ENCODE measurements around the gene LINS1.

Gene LINS1

GRCh38 chr15:100598655-100599054 lies 3.3 kb downstream of the LINS1 start:
- DNase-seq (ENCODE audit: low spot score) (no peak), ATAC-seq (ENCODE audit: low read depth) (no peak)
- H3K36me3 ChIP-seq (ENCODE audit: low read depth): peaks cover 3% of the 10 kb centered on the region
- no peaks in the 10 kb centered on the region for H3K27me3 ChIP-seq (ENCODE audit: insufficient read depth, poor library complexity, severe bottlenecking)
- H3K27ac ChIP-seq (ENCODE audit: poor library complexity, severe bottlenecking): no peak overlapping the region
- peaks cover 16% of the 10 kb centered on the region for H3K4me1 ChIP-seq (ENCODE audit: insufficient read depth, poor library complexity, severe bottlenecking)
- no peak overlapping the region for H3K4me3 ChIP-seq (ENCODE audit: severe bottlenecking)
- no peak for TF ChIP-seq CTCF (IDR thresholded peaks at IDR 0.05; ENCODE audit: poor library complexity, severe bottlenecking)
- no peaks in the 10 kb centered on the region for H3K9me3 ChIP-seq (ENCODE audit: severe bottlenecking)

GRCh38 chr15:100597862-100598261 lies 4.1 kb downstream of the LINS1 start:
- Histone ChIP-seq H3K9me3 (ENCODE audit: severe bottlenecking) (no peaks in the 10 kb centered on the region), H3K4me3 (ENCODE audit: severe bottlenecking) (no peak overlapping the region), H3K27ac (ENCODE audit: poor library complexity, severe bottlenecking) (no peak overlapping the region), H3K4me1 (ENCODE audit: insufficient read depth, poor library complexity, severe bottlenecking) (peaks cover 13% of the 10 kb centered on the region), H3K36me3 (ENCODE audit: low read depth) (no peaks in the 10 kb centered on the region; the same call in 1 of the 2 replicates), H3K27me3 (ENCODE audit: insufficient read depth, poor library complexity, severe bottlenecking) (no peaks in the 10 kb centered on the region)
- ATAC-seq (ENCODE audit: low read depth): no peak
- no peak for DNase-seq (ENCODE audit: low spot score)
- TF ChIP-seq CTCF (IDR thresholded peaks at IDR 0.05; ENCODE audit: poor library complexity, severe bottlenecking): no peak

GRCh38 chr15:100596792-100597191 lies 5.2 kb downstream of the LINS1 start:
- H3K9me3 ChIP-seq (ENCODE audit: severe bottlenecking): no peaks in the 10 kb centered on the region
- ATAC-seq (ENCODE audit: low read depth) (peak; percentile 80), DNase-seq (ENCODE audit: low spot score) (peak; percentile 78)
- no peaks in the 10 kb centered on the region for H3K27me3 ChIP-seq (ENCODE audit: insufficient read depth, poor library complexity, severe bottlenecking)
- H3K4me3 ChIP-seq (ENCODE audit: severe bottlenecking): no peak overlapping the region
- H3K36me3 ChIP-seq (ENCODE audit: low read depth): no peaks in the 10 kb centered on the region; the same call in 1 of the 2 replicates
- H3K27ac ChIP-seq (ENCODE audit: poor library complexity, severe bottlenecking): peak overlapping the region; percentile 11
- no peak for TF ChIP-seq CTCF (IDR thresholded peaks at IDR 0.05; ENCODE audit: poor library complexity, severe bottlenecking)
- peaks cover 13% of the 10 kb centered on the region for H3K4me1 ChIP-seq (ENCODE audit: insufficient read depth, poor library complexity, severe bottlenecking)

- Histone ChIP-seq H3K36me3 (ENCODE audit: low read depth) (peaks cover 6% of the 10 kb centered on the region), H3K4me3 (ENCODE audit: severe bottlenecking) (no peak overlapping the region), H3K27me3 (ENCODE audit: insufficient read depth, poor library complexity, severe bottlenecking) (no peaks in the 10 kb centered on the region), H3K27ac (ENCODE audit: poor library complexity, severe bottlenecking) (peak overlapping the region; percentile 11), H3K4me1 (ENCODE audit: insufficient read depth, poor library complexity, severe bottlenecking) (peaks cover 13% of the 10 kb centered on the region), H3K9me3 (ENCODE audit: severe bottlenecking) (peaks cover 8% of the 10 kb centered on the region)
- no peak for TF ChIP-seq CTCF (IDR thresholded peaks at IDR 0.05; ENCODE audit: poor library complexity, severe bottlenecking)
- DNase-seq (ENCODE audit: low spot score) (no peak), ATAC-seq (ENCODE audit: low read depth) (no peak)
Measured at GRCh38 chr15:100595964-100596363, 6.0 kb downstream of the LINS1 start.

DNA sequence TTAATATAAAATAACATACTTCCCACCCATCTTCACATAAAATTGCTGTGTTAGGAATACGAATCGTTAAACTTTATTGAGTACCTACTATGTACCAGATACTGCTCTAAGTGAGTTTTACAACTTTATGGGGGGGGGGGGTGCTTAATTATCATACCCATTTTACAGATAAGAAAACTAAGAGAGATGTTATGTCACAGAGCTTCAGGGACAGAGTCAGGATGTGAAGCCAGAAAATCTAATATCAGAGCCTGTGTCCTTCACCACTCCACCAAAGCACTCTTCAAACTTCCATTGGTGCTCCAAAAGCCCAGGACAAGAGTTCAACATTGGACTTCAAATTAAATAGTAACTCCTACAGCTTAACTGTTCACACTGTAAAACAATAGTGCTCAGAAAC lies 8.6 kb downstream of the LINS1 start:
- H3K36me3 ChIP-seq (ENCODE audit: low read depth): peaks cover 20% of the 10 kb centered on the region
- H3K27ac ChIP-seq (ENCODE audit: poor library complexity, severe bottlenecking): no peak overlapping the region
- peaks cover 13% of the 10 kb centered on the region for H3K4me1 ChIP-seq (ENCODE audit: insufficient read depth, poor library complexity, severe bottlenecking)
- no peak for TF ChIP-seq CTCF (IDR thresholded peaks at IDR 0.05; ENCODE audit: poor library complexity, severe bottlenecking)
- no peak for DNase-seq (ENCODE audit: low spot score)
- H3K9me3 ChIP-seq (ENCODE audit: severe bottlenecking): peaks cover 29% of the 10 kb centered on the region
- H3K4me3 ChIP-seq (ENCODE audit: severe bottlenecking): no peak overlapping the region
- H3K27me3 ChIP-seq (ENCODE audit: insufficient read depth, poor library complexity, severe bottlenecking): no peaks in the 10 kb centered on the region
- ATAC-seq (ENCODE audit: low read depth): no peak

All from RWPE2 (cell line).